ENCODE data around the gene TEX2.
"Not testable (repeated sequence)": the region's sequence is repeated elsewhere in the genome, so short reads cannot be mapped to it uniquely, and the experiment has no call there.

Gene TEX2

DNA sequence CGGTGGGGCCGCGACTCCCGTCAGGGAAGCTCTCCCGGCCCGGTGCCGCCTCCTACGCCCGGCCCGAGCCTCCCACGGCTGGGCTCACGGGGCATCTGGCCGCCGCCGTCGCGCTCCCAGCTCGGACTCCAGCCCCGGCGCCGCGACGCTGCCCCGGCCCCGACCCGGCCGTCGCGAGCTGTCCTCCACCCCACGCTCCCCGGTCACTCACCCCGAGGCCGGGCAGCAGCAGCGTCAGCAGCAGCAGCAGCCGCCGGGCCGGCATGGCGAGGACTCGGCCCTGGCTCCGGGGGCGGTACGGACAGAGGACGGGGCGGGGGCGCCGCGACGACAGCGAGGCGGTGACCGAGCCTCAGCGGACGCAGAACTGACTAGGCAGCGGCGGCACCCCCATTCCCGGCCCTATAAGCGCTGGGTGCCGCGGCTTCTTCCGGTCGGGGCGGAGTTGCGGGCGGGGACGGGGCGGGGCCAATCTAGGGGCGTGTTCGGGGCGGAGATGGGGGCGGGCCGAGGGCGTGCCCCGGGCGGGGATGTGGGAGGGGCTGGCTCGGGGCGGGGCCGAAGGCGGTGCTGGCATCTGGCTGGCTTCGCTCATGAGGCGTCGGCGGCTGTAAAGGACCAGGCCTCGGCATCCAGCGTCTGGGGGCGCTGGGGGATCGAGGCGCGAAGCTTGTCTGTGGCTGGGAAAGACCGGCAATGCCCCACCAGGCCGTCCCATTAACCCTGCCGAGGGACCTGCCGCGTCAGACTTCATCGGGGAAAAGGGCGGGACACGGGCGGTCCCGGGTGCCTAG is 133.1 kb downstream of the TEX2 start, which contains the start of gene ERN1:
Gene ERN1 (minus strand): TSS at position 380 of the 794 bp plus-strand sequence. CDS start 115 bp downstream, at position 265.
- Mint-ChIP-seq H3K4me3 (peak within 1 kb of the TSS; percentile 89 to 90), H3K4me1 (ENCODE audit: low read depth in 2 of 2) (peaks cover 37 to 44% of the 10 kb centered on the region in 2 donors), H3K27me3 (no peaks in the 10 kb centered on the region), H3K36me3 (ENCODE audit: insufficient read depth) (peaks cover 48% of the 10 kb centered on the region), H3K27ac (peak within 1 kb of the TSS; percentile 96 to 98), H3K9me3 (no peaks in the 10 kb centered on the region)
- ATAC-seq (replicated peaks) = peak; percentile 82
- peak; percentile 84 to 86 (median 85) for DNase-seq

DNA sequence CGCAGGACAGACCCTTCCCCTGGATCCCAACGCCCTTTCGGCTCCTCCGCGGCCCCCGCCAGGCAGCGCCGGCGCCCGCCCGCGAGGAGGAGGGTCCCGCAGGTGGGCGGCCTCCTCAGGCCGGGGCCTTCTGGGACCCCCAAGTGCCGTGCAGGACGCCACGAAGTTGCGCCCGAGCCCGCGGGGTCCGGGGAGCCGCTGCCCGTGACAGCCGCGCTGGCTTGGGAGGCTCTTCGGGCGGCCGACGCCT is 133.6 kb downstream of the TEX2 start:
- Mint-ChIP-seq H3K27ac (peak overlapping the region in 1 of 2 donors; percentile 89), H3K4me3 (peak overlapping the region; percentile 89 to 90), H3K27me3 (no peaks in the 10 kb centered on the region), H3K9me3 (no peaks in the 10 kb centered on the region), H3K36me3 (ENCODE audit: insufficient read depth) (peaks cover 51% of the 10 kb centered on the region), H3K4me1 (ENCODE audit: low read depth in 2 of 2) (peaks cover 41 to 49% of the 10 kb centered on the region in 2 donors)
- ATAC-seq (replicated peaks) (no peak), DNase-seq (no peak)

DNA sequence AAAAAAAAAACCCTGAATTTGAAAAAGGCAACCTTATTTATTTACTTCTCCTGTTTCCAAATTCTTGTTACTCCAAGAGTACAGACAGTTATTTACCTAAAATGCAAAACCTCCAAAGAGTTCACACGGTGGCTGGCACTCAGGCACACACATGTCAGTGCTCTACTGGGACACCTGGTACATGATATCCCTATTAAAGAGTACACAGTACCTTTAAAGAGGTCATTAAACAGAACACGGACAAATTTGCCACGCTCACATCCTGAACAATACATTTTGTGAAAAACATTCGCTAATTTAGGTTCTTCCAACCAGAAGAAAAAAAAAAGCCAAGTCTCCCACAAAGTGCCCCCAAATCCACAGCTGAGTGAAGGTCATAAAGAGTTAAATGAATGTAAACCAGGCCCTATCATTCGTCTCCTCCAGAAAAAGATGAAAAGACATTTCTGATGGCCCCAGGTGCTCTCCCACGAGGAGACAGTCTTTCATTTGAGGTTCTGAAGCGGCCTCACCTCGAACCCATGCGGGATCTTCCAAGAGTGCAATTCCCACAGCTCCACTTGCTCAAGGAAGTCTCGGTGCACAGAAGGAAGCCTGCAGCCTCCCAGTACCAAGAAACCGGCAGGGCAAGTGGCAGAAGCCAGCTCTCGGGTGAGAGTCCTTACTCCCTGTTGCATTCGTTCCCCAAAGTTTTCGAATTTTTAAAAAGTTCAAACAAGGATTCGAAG is 134.1 kb downstream of the TEX2 start:
- ATAC-seq (replicated peaks) (no peak), DNase-seq (no peak)
- H3K27ac Mint-ChIP-seq = peak overlapping the region; percentile 81 to 89
- H3K9me3 Mint-ChIP-seq = no peaks in the 10 kb centered on the region
- peaks cover 44 to 52% of the 10 kb centered on the region in 2 donors for H3K4me1 Mint-ChIP-seq (ENCODE audit: low read depth in 2 of 2)
- H3K36me3 Mint-ChIP-seq (ENCODE audit: insufficient read depth) = peaks cover 55% of the 10 kb centered on the region
- H3K4me3 Mint-ChIP-seq = peak overlapping the region; percentile 89 to 90
- no peaks in the 10 kb centered on the region for H3K27me3 Mint-ChIP-seq

DNA sequence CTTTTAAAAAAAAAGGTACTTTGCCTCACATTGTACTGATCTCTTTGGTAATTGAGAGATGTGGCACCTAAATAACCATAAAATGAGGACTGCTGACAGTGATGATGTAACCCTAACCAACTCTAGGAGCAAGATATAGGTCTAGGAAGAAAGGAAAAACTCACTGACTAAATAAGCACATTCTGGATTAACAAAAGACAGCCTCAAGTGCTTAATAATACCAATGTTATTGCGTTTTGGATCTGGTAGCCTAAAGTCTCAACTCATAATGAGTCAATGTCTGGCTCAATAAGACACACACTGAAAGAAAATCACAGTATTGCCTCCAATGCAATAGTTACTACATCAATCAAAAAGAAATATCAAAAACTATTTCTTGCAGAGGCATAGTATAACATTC is 136.1 kb downstream of the TEX2 start:
- peaks cover 47 to 55% of the 10 kb centered on the region in 2 donors for H3K4me1 Mint-ChIP-seq (ENCODE audit: low read depth in 2 of 2)
- H3K9me3 Mint-ChIP-seq = no peaks in the 10 kb centered on the region
- H3K36me3 Mint-ChIP-seq (ENCODE audit: insufficient read depth) = peaks cover 68% of the 10 kb centered on the region
- ATAC-seq (replicated peaks) = no peak
- H3K4me3 Mint-ChIP-seq = peak overlapping the region; percentile 89 to 90
- no peak for DNase-seq
- no peaks in the 10 kb centered on the region for H3K27me3 Mint-ChIP-seq
- H3K27ac Mint-ChIP-seq = peak overlapping the region; percentile 90 to 91

DNA sequence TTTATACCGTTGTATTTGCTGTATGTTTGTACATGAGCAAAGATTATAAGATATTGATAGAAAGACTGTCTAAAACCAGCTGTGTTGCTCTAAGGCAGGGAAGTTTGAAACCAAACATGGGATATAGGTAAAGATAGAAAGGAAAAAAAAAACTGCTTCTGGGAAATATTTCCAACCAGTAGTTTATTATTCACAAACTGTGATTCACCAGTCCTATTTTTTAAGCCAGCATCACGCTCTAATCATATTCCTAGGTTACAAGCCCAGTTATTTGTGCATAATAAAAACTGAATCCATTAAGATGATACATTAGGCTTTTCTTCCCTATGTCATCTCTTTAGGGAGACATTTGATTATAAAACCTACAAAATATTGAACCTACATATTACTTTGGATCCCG is 137.1 kb downstream of the TEX2 start:
- Mint-ChIP-seq H3K9me3 (no peaks in the 10 kb centered on the region), H3K27me3 (no peaks in the 10 kb centered on the region), H3K4me1 (ENCODE audit: low read depth in 2 of 2) (peaks cover 55 to 58% of the 10 kb centered on the region in 2 donors), H3K27ac (peak overlapping the region; percentile 70 to 90), H3K4me3 (peak overlapping the region; percentile 29 to 90), H3K36me3 (ENCODE audit: insufficient read depth) (peaks cover 71% of the 10 kb centered on the region)
- ATAC-seq (replicated peaks) (no peak), DNase-seq (no peak)

DNA sequence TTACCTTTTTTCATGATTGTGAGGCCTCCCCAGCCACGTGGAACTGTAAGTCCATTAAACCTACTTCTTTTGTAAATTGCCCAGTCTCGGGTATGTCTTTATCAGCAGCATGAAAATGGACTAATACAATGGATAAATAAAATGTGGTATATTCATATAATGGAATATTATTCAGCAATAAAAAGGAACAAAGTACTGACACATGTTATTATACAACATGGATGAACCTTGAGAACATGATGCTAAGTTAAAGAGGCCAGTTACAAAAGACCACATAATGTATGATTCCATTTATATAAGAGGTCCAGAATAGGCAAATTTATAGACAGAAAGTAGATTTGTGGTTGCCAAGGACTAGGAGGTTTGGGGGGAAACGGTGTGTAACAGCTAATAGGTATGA is 138.5 kb downstream of the TEX2 start:
- Mint-ChIP-seq H3K27me3 (no peaks in the 10 kb centered on the region), H3K4me3 (peak overlapping the region in 1 of 2 donors; percentile 90), H3K4me1 (ENCODE audit: low read depth in 2 of 2) (peaks cover 57 to 63% of the 10 kb centered on the region in 2 donors), H3K9me3 (no peaks in the 10 kb centered on the region), H3K27ac (no peak overlapping the region), H3K36me3 (ENCODE audit: insufficient read depth) (peaks cover 69% of the 10 kb centered on the region)
- DNase-seq (no peak), ATAC-seq (replicated peaks) (no peak)

DNA sequence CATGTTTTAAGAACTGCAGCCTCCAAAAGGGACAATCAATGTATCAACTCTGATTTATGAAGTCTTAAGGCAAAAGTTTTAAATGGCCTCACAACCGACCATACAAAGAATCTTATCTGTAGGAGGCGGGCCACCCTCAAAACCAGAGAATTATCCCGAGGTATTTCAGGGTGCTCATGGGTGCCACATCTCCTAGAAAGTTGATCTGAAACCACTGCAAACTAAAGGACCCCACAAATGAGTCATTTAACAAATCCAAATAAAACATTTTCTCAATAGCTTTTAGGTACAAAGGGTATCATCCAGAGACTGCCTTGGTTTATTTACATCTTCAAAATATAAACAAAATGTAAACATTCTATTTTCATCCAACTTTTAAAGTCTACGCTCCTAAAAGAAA is 139.9 kb downstream of the TEX2 start:
- Mint-ChIP-seq H3K27ac (no peak overlapping the region), H3K4me3 (no peak overlapping the region), H3K36me3 (ENCODE audit: insufficient read depth) (peaks cover 61% of the 10 kb centered on the region), H3K4me1 (ENCODE audit: low read depth in 2 of 2) (peaks cover 54 to 58% of the 10 kb centered on the region in 2 donors), H3K9me3 (no peaks in the 10 kb centered on the region), H3K27me3 (no peaks in the 10 kb centered on the region)
- DNase-seq = no peak
- ATAC-seq (replicated peaks) = no peak

DNA sequence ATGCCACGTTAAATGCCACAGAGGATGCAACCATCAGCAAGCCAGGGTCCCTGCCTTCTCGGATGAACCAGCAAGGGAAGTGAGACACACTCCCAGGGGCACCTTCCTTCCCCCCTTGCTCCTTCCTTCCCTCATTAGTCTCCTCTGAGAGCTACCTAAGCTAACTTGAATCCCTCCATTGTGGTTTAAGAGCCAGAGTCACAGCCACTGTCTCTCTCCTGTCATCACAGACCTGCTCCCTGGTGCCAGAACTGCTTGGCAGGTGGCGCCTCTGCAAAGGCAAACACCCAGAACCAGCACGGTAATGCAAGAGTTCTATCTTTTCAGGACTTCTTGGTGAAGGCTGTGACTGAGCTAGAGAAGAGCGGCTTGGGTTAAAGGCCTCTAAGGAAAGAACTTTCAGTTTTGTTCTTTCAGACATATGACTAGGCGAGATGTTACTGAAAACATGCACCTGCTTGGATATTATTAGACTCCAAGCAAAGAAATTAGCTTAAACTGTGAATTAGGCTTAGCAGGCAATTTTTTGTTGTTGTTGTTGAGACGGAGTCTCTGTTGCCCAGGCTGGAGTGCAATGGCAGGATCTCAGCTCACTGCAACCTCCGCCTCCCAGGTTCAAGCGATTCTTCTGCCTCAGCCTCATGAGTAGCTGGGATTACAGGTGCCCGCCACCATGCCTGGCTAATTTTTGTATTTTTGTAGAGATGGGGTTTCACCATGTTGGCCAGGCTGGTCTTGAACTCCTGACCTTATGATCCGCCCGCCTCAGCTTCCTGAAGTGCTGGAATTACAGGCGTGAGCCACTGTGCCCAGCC is 141.9 kb downstream of the TEX2 start:
- ATAC-seq (replicated peaks) = peak; percentile 73
- H3K4me1 Mint-ChIP-seq (ENCODE audit: low read depth in 2 of 2) = peaks cover 51 to 56% of the 10 kb centered on the region in 2 donors
- peaks cover 47% of the 10 kb centered on the region for H3K36me3 Mint-ChIP-seq (ENCODE audit: insufficient read depth)
- peak overlapping the region; percentile 82 to 83 for H3K27ac Mint-ChIP-seq
- H3K4me3 Mint-ChIP-seq = peak overlapping the region; percentile 70 to 73
- not testable (repeated sequence) for H3K27me3 Mint-ChIP-seq, H3K9me3 Mint-ChIP-seq
- DNase-seq = peak in 2 of 3 experiments; percentile 12 to 13

DNA sequence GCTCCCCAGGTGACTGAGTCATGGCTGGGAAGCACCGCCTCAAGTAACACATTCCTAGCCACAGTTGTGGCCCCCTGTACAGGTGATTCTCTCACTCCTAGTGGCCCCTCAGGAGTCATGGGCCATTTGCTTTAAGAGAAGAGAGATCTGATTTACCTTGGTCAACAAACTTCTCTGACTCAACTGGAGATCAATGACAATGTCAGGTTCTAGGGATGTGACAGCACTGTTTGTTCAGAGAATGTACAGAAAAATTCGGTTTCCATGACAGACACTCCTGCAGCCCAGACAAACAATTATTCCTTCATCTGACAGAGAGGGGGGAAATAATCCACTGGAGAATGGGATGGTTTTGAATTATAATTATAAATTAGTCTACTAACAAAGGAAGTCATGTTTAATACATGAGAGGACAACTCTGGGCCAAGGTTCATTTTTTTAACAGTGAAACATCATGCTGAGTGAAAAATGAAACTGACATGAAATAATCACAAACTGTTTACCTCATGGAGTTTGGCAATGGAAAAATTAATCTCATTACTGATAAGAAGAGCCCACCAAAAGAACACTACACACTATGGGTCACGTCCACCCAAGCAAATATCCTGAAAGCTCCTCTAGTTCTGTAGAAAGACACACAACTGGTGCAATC is 142.8 kb downstream of the TEX2 start:
- DNase-seq (no peak), ATAC-seq (replicated peaks) (no peak)
- Mint-ChIP-seq H3K9me3 (no peaks in the 10 kb centered on the region), H3K27me3 (no peaks in the 10 kb centered on the region), H3K4me1 (ENCODE audit: low read depth in 2 of 2) (peaks cover 52 to 58% of the 10 kb centered on the region in 2 donors), H3K27ac (peak overlapping the region; percentile 82 to 83), H3K4me3 (peak overlapping the region; percentile 70 to 73), H3K36me3 (ENCODE audit: insufficient read depth) (peaks cover 46% of the 10 kb centered on the region)

DNA sequence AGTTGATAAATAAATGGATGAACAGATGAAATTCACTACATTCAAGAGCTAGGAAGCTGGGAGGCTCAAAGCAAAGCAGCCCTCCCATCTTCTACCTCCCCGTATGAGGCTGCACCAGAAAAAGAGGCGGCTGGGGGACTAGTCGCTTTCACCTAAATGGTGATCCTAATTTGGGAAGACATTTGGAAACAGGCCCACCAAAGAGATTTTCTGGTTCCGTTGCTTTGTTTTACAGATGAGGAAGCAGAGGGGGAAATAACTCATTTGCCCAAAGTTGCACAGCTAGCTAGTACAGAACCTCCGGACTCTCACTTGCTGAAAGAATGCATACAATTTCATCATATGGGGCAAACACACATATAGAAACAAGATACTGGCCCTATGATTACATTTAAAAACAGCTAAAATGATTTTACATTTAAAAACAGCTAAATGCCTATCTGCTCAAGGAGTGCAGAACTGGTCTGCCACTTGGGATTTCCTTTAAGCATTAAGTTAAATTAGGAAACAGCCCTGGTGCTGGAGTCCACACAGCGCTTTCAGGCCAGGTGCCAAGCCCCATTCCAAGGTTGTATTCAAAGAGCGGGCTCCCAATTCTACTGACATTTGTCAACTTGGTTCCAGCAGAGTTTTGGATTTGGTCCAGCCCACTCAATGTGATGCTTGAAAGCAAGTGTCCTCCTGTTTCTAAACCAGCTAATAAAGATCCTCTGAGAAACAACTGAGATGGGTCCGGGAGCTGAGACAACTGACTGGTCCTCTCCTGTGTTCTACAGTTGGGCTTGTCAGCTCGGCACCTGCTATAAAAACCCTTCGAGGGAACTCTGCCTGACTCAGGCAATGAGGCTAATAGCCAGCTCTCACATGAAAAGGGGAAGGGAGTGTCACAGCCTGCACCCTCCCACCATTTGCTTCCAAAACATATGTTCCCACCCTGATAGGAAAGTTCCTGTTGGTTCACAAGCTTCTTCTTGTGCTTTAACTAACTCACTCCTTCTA is 144.8 kb downstream of the TEX2 start:
- Mint-ChIP-seq H3K27me3 (no peaks in the 10 kb centered on the region), H3K27ac (peak overlapping the region; percentile 51 to 67), H3K9me3 (no peaks in the 10 kb centered on the region), H3K4me3 (peak overlapping the region in 1 of 2 donors; percentile 36), H3K36me3 (ENCODE audit: insufficient read depth) (peaks cover 43% of the 10 kb centered on the region), H3K4me1 (ENCODE audit: low read depth in 2 of 2) (peaks cover 46 to 55% of the 10 kb centered on the region in 2 donors)
- ATAC-seq (replicated peaks) = no peak
- DNase-seq = no peak

DNA sequence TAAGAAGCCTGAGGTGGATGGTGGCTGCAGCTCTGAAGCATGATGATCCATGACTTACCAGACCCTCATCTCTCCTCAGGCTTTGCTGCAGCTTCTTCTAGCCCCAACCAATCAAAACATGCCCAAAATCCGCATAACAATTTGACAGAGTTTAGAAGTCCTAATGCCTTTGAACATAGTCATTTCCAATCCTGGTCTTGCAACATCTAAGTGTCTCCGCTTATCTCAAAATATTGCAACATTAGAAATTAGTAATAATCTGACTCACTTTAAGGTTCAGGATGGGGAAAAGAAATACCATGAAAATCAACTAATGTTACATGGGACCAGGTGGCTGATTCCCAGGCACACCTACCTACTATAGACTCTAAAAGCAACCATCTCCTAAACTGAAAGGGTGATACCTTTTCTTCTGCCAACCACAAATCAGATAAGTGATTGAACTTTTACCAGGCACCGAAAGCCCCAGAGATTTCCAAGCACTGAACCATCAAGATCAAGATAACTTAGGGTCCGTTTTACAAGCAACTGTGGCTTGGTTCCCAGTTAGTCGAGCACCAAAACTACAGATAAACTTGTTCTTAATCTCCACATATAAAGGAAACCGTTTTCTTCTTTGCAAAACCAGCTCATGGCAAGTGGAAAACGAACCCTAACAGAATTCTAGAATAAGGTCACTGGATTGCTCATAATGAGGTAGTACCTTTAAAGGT is 147.1 kb downstream of the TEX2 start:
- DNase-seq (no peak), ATAC-seq (replicated peaks) (peak; percentile 29)
- H3K9me3 Mint-ChIP-seq = no peaks in the 10 kb centered on the region
- no peaks in the 10 kb centered on the region for H3K27me3 Mint-ChIP-seq
- peak overlapping the region in 1 of 2 donors; percentile 13 for H3K27ac Mint-ChIP-seq
- peaks cover 50% of the 10 kb centered on the region for H3K36me3 Mint-ChIP-seq (ENCODE audit: insufficient read depth)
- peaks cover 41 to 49% of the 10 kb centered on the region in 2 donors for H3K4me1 Mint-ChIP-seq (ENCODE audit: low read depth in 2 of 2)
- peak overlapping the region; percentile 8 to 61 for H3K4me3 Mint-ChIP-seq

All from effector memory CD8-positive, alpha-beta T cell (primary cell).